ENCODE data around the gene ARHGEF9. TPM values are rescaled to one million over a fixed set of nuclear protein-coding genes. Genes with fewer than 3 reads are reported as not detected.
"Not testable (repeated sequence)": the region's sequence is repeated elsewhere in the genome, so short reads cannot be mapped to it uniquely, and the experiment has no call there.

Gene ARHGEF9
- total RNA-seq, 2 experiments from 2014 or later = 42.8 to 54.1 TPM

- no peak for DNase-seq
- Mint-ChIP-seq H3K36me3 (peaks cover 36% of the 10 kb centered on the region), H3K27ac (no peak overlapping the region), H3K27me3 (no peaks in the 10 kb centered on the region), H3K4me1 (peaks cover 2% of the 10 kb centered on the region), H3K9me3 (ENCODE audit: low read depth) (no peaks in the 10 kb centered on the region), H3K4me3 (no peak overlapping the region)
- CTCF ChIA-PET = no interaction called here
- no peak for ATAC-seq
Measured at GRCh38 chrX:63675716-63676115, 109.3 kb downstream of the ARHGEF9 start.

GRCh38 chrX:63673896-63674295, 111.1 kb downstream of the ARHGEF9 start:
- CTCF ChIA-PET = no interaction called here
- Mint-ChIP-seq H3K27ac (no peak overlapping the region), H3K27me3 (no peaks in the 10 kb centered on the region), H3K9me3 (ENCODE audit: low read depth) (no peaks in the 10 kb centered on the region), H3K4me1 (no peaks in the 10 kb centered on the region), H3K36me3 (peaks cover 36% of the 10 kb centered on the region), H3K4me3 (no peak overlapping the region)
- no peak for DNase-seq
- ATAC-seq = no peak

GRCh38 chrX:63664741-63665140, 120.3 kb downstream of the ARHGEF9 start:
- H3K4me1 Mint-ChIP-seq = no peaks in the 10 kb centered on the region
- no peak overlapping the region for H3K27ac Mint-ChIP-seq
- no peak overlapping the region for H3K4me3 Mint-ChIP-seq
- H3K9me3 Mint-ChIP-seq (ENCODE audit: low read depth) = no peaks in the 10 kb centered on the region
- CTCF ChIA-PET = no interaction called here
- peaks cover 34% of the 10 kb centered on the region for H3K36me3 Mint-ChIP-seq
- DNase-seq (no peak), ATAC-seq (no peak)
- H3K27me3 Mint-ChIP-seq = no peaks in the 10 kb centered on the region

GRCh38 chrX:63664083-63664482, 120.9 kb downstream of the ARHGEF9 start:
- no peaks in the 10 kb centered on the region for H3K4me1 Mint-ChIP-seq
- H3K4me3 Mint-ChIP-seq = no peak overlapping the region
- H3K36me3 Mint-ChIP-seq = peaks cover 28% of the 10 kb centered on the region
- CTCF ChIA-PET = no interaction called here
- DNase-seq (no peak), ATAC-seq (no peak)
- H3K9me3 Mint-ChIP-seq (ENCODE audit: low read depth) = no peaks in the 10 kb centered on the region
- H3K27ac Mint-ChIP-seq = no peak overlapping the region
- no peaks in the 10 kb centered on the region for H3K27me3 Mint-ChIP-seq

- Mint-ChIP-seq H3K36me3 (peaks cover 25% of the 10 kb centered on the region), H3K4me1 (no peaks in the 10 kb centered on the region), H3K4me3 (no peak overlapping the region), H3K27ac (no peak overlapping the region), H3K27me3 (no peaks in the 10 kb centered on the region), H3K9me3 (ENCODE audit: low read depth) (no peaks in the 10 kb centered on the region)
- DNase-seq (no peak), ATAC-seq (no peak)
- CTCF ChIA-PET = no interaction called here
Measured at GRCh38 chrX:63661676-63662075, 123.3 kb downstream of the ARHGEF9 start.

- no peak for ATAC-seq
- H3K27me3 Mint-ChIP-seq = no peaks in the 10 kb centered on the region
- peaks cover 20% of the 10 kb centered on the region for H3K36me3 Mint-ChIP-seq
- H3K27ac Mint-ChIP-seq = no peak overlapping the region
- DNase-seq = no peak
- CTCF ChIA-PET = no interaction called here
- no peak overlapping the region for H3K4me3 Mint-ChIP-seq
- H3K9me3 Mint-ChIP-seq (ENCODE audit: low read depth) = no peaks in the 10 kb centered on the region
- H3K4me1 Mint-ChIP-seq = no peaks in the 10 kb centered on the region
Measured at GRCh38 chrX:63658920-63659319, 126.1 kb downstream of the ARHGEF9 start.

GRCh38 chrX:63657821-63658220, 127.2 kb downstream of the ARHGEF9 start:
- no peaks in the 10 kb centered on the region for H3K27me3 Mint-ChIP-seq
- no peak overlapping the region for H3K4me3 Mint-ChIP-seq
- ATAC-seq = no peak
- no peaks in the 10 kb centered on the region for H3K9me3 Mint-ChIP-seq (ENCODE audit: low read depth)
- DNase-seq = no peak
- H3K27ac Mint-ChIP-seq = no peak overlapping the region
- CTCF ChIA-PET = no interaction called here
- peaks cover 22% of the 10 kb centered on the region for H3K36me3 Mint-ChIP-seq
- no peaks in the 10 kb centered on the region for H3K4me1 Mint-ChIP-seq

- Mint-ChIP-seq H3K27ac (no peak overlapping the region), H3K4me1 (no peaks in the 10 kb centered on the region), H3K9me3 (ENCODE audit: low read depth) (no peaks in the 10 kb centered on the region), H3K27me3 (no peaks in the 10 kb centered on the region), H3K36me3 (peaks cover 23% of the 10 kb centered on the region), H3K4me3 (no peak overlapping the region)
- ATAC-seq (no peak), DNase-seq (no peak)
- CTCF ChIA-PET = no interaction called here
Measured at GRCh38 chrX:63656871-63657580, 128.0 kb downstream of the ARHGEF9 start.

- CTCF ChIA-PET = no interaction called here
- no peak overlapping the region for H3K27ac Mint-ChIP-seq
- H3K4me3 Mint-ChIP-seq = no peak overlapping the region
- DNase-seq = no peak
- ATAC-seq = no peak
- H3K9me3 Mint-ChIP-seq (ENCODE audit: low read depth) = no peaks in the 10 kb centered on the region
- no peaks in the 10 kb centered on the region for H3K27me3 Mint-ChIP-seq
- no peaks in the 10 kb centered on the region for H3K4me1 Mint-ChIP-seq
- H3K36me3 Mint-ChIP-seq = peaks cover 34% of the 10 kb centered on the region
Measured at GRCh38 chrX:63652086-63652765, 132.8 kb downstream of the ARHGEF9 start.

- ATAC-seq; CTCF ChIA-PET; H3K27me3 Mint-ChIP-seq; DNase-seq; H3K4me1 Mint-ChIP-seq; H3K27ac Mint-ChIP-seq; H3K9me3 Mint-ChIP-seq (ENCODE audit: low read depth); H3K4me3 Mint-ChIP-seq: not testable (repeated sequence)
- peaks cover 25% of the 10 kb centered on the region for H3K36me3 Mint-ChIP-seq
Measured at GRCh38 chrX:63645748-63646147, 139.3 kb downstream of the ARHGEF9 start.

- Mint-ChIP-seq H3K4me3 (no peak overlapping the region), H3K9me3 (ENCODE audit: low read depth) (no peaks in the 10 kb centered on the region), H3K36me3 (peaks cover 39% of the 10 kb centered on the region), H3K27ac (no peak overlapping the region), H3K27me3 (no peaks in the 10 kb centered on the region), H3K4me1 (no peaks in the 10 kb centered on the region)
- no peak for DNase-seq
- CTCF ChIA-PET = no interaction called here
- ATAC-seq = no peak
Measured at GRCh38 chrX:63635750-63636149, 149.3 kb downstream of the ARHGEF9 start.

- no peaks in the 10 kb centered on the region for H3K27me3 Mint-ChIP-seq
- CTCF ChIA-PET = no interaction called here
- ATAC-seq = no peak
- no peak overlapping the region for H3K27ac Mint-ChIP-seq
- no peak for DNase-seq
- H3K36me3 Mint-ChIP-seq = no peaks in the 10 kb centered on the region
- H3K9me3 Mint-ChIP-seq (ENCODE audit: low read depth) = no peaks in the 10 kb centered on the region
- H3K4me1 Mint-ChIP-seq = no peaks in the 10 kb centered on the region
- H3K4me3 Mint-ChIP-seq = no peak overlapping the region
Measured at GRCh38 chrX:63613531-63614028, 171.4 kb downstream of the ARHGEF9 start.

- no peak for ATAC-seq
- no peaks in the 10 kb centered on the region for H3K9me3 Mint-ChIP-seq (ENCODE audit: low read depth)
- CTCF ChIA-PET = no interaction called here
Measured at GRCh38 chrX:63585936-63586335, 199.1 kb downstream of the ARHGEF9 start.

More at GRCh38 chrX:63585936-63586335, 199.1 kb downstream of the ARHGEF9 start:
- Mint-ChIP-seq H3K4me3 (no peak overlapping the region), H3K27ac (no peak overlapping the region), H3K27me3 (no peaks in the 10 kb centered on the region), H3K4me1 (no peaks in the 10 kb centered on the region), H3K36me3 (no peaks in the 10 kb centered on the region)
- DNase-seq = no peak
